Activated CD8-positive, alpha-beta memory T cell treated with anti-CD3 and anti-CD28 coated beads, Interleukin-2, amount 50 U/mL, for 48 hours (primary cell): ENCODE results near the gene CRACR2A.

ENCODE experiments used
- DNase-seq: peaks from one replicate; pipeline ENCODE4 v3.0.0-alpha.2; 2020

Gene CRACR2A

GRCh38 chr12:3613641-3614395 lies 139.1 kb downstream of the CRACR2A start:
- DNase-seq, result no peak

- no peak for DNase-seq
Observed at GRCh38 chr12:3611860-3612703, 140.8 kb downstream of the CRACR2A start.

GRCh38 chr12:3607821-3608220 lies 145.1 kb downstream of the CRACR2A start:
- no peak for DNase-seq

- DNase-seq, result no peak
Observed at GRCh38 chr12:3607039-3607720, 145.7 kb downstream of the CRACR2A start.

- no peak for DNase-seq
Observed at GRCh38 chr12:3606128-3606527, 146.8 kb downstream of the CRACR2A start.

- no peak for DNase-seq
Observed at GRCh38 chr12:3605692-3606091, 147.2 kb downstream of the CRACR2A start.

- no peak for DNase-seq
Observed at GRCh38 chr12:3604748-3605586, 147.9 kb downstream of the CRACR2A start.

GRCh38 chr12:3604286-3604685 lies 148.6 kb downstream of the CRACR2A start:
- no peak for DNase-seq

GRCh38 chr12:3603576-3603975 lies 149.3 kb downstream of the CRACR2A start:
- no peak for DNase-seq

GRCh38 chr12:3602488-3602887 lies 150.4 kb downstream of the CRACR2A start:
- no peak for DNase-seq

- DNase-seq, result no peak
Observed at GRCh38 chr12:3601461-3602150, 151.3 kb downstream of the CRACR2A start.

GRCh38 chr12:3600951-3601350 lies 152.0 kb downstream of the CRACR2A start:
- DNase-seq, result no peak

GRCh38 chr12:3600039-3600720 lies 152.7 kb downstream of the CRACR2A start:
- DNase-seq, result no peak

GRCh38 chr12:3598896-3599860 lies 153.7 kb downstream of the CRACR2A start:
- no peak for DNase-seq

- DNase-seq, result no peak
Observed at GRCh38 chr12:3597526-3598210, 155.2 kb downstream of the CRACR2A start.

- no peak for DNase-seq
Observed at GRCh38 chr12:3596703-3597415, 156.1 kb downstream of the CRACR2A start.

GRCh38 chr12:3595721-3596120 lies 157.2 kb downstream of the CRACR2A start:
- no peak for DNase-seq

GRCh38 chr12:3594966-3595365 lies 157.9 kb downstream of the CRACR2A start:
- no peak for DNase-seq
